ENCODE measurements around the gene C1orf116.

DNA sequence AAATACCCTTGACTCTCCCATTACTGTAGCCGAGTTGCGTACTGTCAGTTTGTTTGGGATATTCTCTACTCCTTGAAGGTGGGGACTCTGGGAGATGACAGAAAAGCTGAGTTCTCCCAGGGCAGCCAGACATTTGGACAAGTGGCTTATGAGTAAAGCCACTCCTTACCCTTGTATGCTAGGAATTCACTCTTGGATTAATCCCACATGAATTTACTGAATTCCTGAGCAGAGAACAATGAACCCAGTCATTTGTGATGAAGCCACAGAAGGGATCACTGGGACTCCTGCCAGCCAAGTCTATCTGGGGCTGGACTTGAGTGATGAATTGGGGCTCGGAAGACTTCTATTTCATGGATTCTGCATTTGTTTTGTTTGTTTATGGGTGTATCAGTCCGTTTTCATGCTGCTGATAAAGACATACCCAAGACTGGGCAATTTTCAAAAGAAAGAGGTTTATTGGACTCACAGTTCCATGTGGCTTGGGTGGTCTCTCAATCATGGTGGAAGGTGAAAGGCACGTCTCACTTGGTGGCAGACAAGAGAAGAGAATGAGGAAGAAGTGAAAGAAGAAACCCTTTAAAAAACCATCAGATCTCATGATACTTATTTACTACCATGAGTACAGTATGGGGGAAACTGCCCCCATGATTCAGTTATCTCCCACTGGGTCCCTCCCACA is 25.1 kb downstream of the C1orf116 start:
- TF ChIP-seq, protein P1, sequence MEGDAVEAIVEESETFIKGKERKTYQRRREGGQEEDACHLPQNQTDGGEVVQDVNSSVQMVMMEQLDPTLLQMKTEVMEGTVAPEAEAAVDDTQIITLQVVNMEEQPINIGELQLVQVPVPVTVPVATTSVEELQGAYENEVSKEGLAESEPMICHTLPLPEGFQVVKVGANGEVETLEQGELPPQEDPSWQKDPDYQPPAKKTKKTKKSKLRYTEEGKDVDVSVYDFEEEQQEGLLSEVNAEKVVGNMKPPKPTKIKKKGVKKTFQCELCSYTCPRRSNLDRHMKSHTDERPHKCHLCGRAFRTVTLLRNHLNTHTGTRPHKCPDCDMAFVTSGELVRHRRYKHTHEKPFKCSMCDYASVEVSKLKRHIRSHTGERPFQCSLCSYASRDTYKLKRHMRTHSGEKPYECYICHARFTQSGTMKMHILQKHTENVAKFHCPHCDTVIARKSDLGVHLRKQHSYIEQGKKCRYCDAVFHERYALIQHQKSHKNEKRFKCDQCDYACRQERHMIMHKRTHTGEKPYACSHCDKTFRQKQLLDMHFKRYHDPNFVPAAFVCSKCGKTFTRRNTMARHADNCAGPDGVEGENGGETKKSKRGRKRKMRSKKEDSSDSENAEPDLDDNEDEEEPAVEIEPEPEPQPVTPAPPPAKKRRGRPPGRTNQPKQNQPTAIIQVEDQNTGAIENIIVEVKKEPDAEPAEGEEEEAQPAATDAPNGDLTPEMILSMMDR (IDR thresholded peaks at IDR 0.05): no peak
- peak in 1 of 2 donors; percentile 42 for TF ChIP-seq POLR2A (IDR thresholded peaks at IDR 0.05)
